Uterus (tissue), 2 donors: ENCODE data around the gene IL36RN.

Source experiments
- POLR2A ChIP-seq, 2 donors: fragments of 450-650 bp; IDR thresholded peaks; one replicate each; pipeline ENCODE4 v1.6.1; 2016; ENCODE audit warnings: antibody characterized with exemption in 2 of 2, mild to moderate bottlenecking in 1 of 2, moderate library complexity in 1 of 2
- TF ChIP-seq, protein P1 (sequence below), 4 experiments: fragments of 200-600 bp in 2 of 4; fragments of 450-650 bp in 2 of 4; sonication (generic) in 2 of 4; IDR thresholded peaks; one replicate each; pipeline ENCODE4 v1.5.1; 2016 to 2019; ENCODE audit warnings: antibody characterized with exemption in 4 of 4, mild to moderate bottlenecking in 2 of 4, moderate library complexity in 1 of 4

GRCh38 chr2:113068706-113069485 lies 9.9 kb downstream of the IL36RN start:
- TF ChIP-seq POLR2A (IDR thresholded peaks at IDR 0.05): no peak
- TF ChIP-seq, protein P1, sequence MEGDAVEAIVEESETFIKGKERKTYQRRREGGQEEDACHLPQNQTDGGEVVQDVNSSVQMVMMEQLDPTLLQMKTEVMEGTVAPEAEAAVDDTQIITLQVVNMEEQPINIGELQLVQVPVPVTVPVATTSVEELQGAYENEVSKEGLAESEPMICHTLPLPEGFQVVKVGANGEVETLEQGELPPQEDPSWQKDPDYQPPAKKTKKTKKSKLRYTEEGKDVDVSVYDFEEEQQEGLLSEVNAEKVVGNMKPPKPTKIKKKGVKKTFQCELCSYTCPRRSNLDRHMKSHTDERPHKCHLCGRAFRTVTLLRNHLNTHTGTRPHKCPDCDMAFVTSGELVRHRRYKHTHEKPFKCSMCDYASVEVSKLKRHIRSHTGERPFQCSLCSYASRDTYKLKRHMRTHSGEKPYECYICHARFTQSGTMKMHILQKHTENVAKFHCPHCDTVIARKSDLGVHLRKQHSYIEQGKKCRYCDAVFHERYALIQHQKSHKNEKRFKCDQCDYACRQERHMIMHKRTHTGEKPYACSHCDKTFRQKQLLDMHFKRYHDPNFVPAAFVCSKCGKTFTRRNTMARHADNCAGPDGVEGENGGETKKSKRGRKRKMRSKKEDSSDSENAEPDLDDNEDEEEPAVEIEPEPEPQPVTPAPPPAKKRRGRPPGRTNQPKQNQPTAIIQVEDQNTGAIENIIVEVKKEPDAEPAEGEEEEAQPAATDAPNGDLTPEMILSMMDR (IDR thresholded peaks at IDR 0.05): no peak
